Choroid plexus epithelial cell (primary cell): ENCODE data around the gene FAM53B.
"Not testable (repeated sequence)": the region's sequence is repeated elsewhere in the genome, so short reads cannot be mapped to it uniquely, and the experiment has no call there.

Experiments
- DNase-seq: peaks from one replicate; pipeline ENCODE4 v3.0.0-alpha.2; 2010; ENCODE audit warnings: low read depth
- H3K4me3 ChIP-seq: 2 replicates; pipeline ENCODE4 v1.5.1; 2011; ENCODE audit warnings: low read depth, mild to moderate bottlenecking, control low read depth, low read length, moderate library complexity
- CTCF ChIP-seq: conservative IDR thresholded peaks from 2 replicates; pipeline ENCODE4 v1.5.1; 2011; ENCODE audit warnings: low read depth, mild to moderate bottlenecking, control low read depth, inconsistent platforms, low read length, moderate library complexity

FAM53B gene

GRCh38 chr10:124612611-124613498, 131.3 kb downstream of the FAM53B start:
- no peak for TF ChIP-seq CTCF
- DNase-seq, result peak; percentile 43
- no peak overlapping the region for H3K4me3 ChIP-seq

GRCh38 chr10:124611738-124612137, 132.4 kb downstream of the FAM53B start:
- no peak for DNase-seq
- no peak overlapping the region for H3K4me3 ChIP-seq
- TF ChIP-seq CTCF, result no peak

- not testable (repeated sequence) for H3K4me3 ChIP-seq, DNase-seq
Observed at GRCh38 chr10:124610851-124611250, 133.3 kb downstream of the FAM53B start.

GRCh38 chr10:124610186-124610585, 134.0 kb downstream of the FAM53B start:
- H3K4me3 ChIP-seq, DNase-seq: not testable (repeated sequence)

GRCh38 chr10:124609698-124610097, 134.5 kb downstream of the FAM53B start:
- H3K4me3 ChIP-seq, result no peak overlapping the region
- no peak for TF ChIP-seq CTCF
- DNase-seq, result no peak

- H3K4me3 ChIP-seq, result no peak overlapping the region
- no peak for DNase-seq
- no peak for TF ChIP-seq CTCF
Observed at GRCh38 chr10:124608093-124608721, 136.0 kb downstream of the FAM53B start.

- no peak for DNase-seq
- H3K4me3 ChIP-seq, result no peak overlapping the region
- TF ChIP-seq CTCF, result no peak
Observed at GRCh38 chr10:124607693-124608092, 136.5 kb downstream of the FAM53B start.

GRCh38 chr10:124606822-124607221, 137.4 kb downstream of the FAM53B start:
- no peak overlapping the region for H3K4me3 ChIP-seq
- TF ChIP-seq CTCF, result no peak
- no peak for DNase-seq
